Parathyroid adenoma (tissue), 2 donors: Measurements from ENCODE around the gene PLEKHG2.

Source experiments
- H2AFZ ChIP-seq: fragments of 300-600 bp; sonication (generic); one replicate; pipeline ENCODE4 v1.7.0; 2017; ENCODE audit warnings: antibody characterized with exemption, mild to moderate bottlenecking
- H3K27ac ChIP-seq: fragments of 300-600 bp; sonication (generic); one replicate; pipeline ENCODE4 v1.7.0; 2017
- H3K27me3 ChIP-seq: fragments of 300-600 bp; sonication (generic); one replicate; pipeline ENCODE4 v1.7.0; 2017; ENCODE audit warnings: low read length; ENCODE audit not compliant: control insufficient read depth, insufficient read depth
- H3K36me3 ChIP-seq: fragments of 300-600 bp; sonication (generic); one replicate; pipeline ENCODE4 v1.7.0; 2017; ENCODE audit warnings: low read length; ENCODE audit not compliant: control insufficient read depth, insufficient read depth
- H3K4me1 ChIP-seq: fragments of 300-600 bp; sonication (generic); one replicate; pipeline ENCODE4 v1.7.0; 2017; ENCODE audit warnings: control low read depth
- H3K4me2 ChIP-seq: fragments of 300-600 bp; sonication (generic); one replicate; pipeline ENCODE4 v1.7.0; 2017; ENCODE audit warnings: low read length
- H3K4me3 ChIP-seq: fragments of 300-600 bp; sonication (generic); one replicate; pipeline ENCODE4 v1.7.0; 2017; ENCODE audit warnings: low read depth, low read length
- H3K79me2 ChIP-seq: fragments of 300-600 bp; sonication (generic); one replicate; pipeline ENCODE4 v1.7.0; 2017; ENCODE audit warnings: control low read depth
- H3K9ac ChIP-seq: fragments of 300-600 bp; sonication (generic); one replicate; pipeline ENCODE4 v1.7.0; 2017; ENCODE audit warnings: mild to moderate bottlenecking
- H3K9me3 ChIP-seq: fragments of 300-600 bp; sonication (generic); one replicate; pipeline ENCODE4 v1.7.0; 2017; ENCODE audit warnings: low read length; ENCODE audit not compliant: control insufficient read depth
- CTCF ChIP-seq: fragments of 300-600 bp; sonication (generic); IDR thresholded peaks from one replicate; pipeline ENCODE4 v1.7.0; 2017; ENCODE audit warnings: antibody characterized with exemption, mild to moderate bottlenecking
- donor health status: primary hyperparathyroidism.

PLEKHG2 gene

GRCh38 chr19:39412100-39412866, at the start of gene PLEKHG2:
Gene PLEKHG2 (plus strand): TSS chr19:39412669. CDS start chr19:39414087, 1,418 bp downstream.
- Histone ChIP-seq H3K9ac (no peak within 1 kb of the TSS), H3K9me3 (no peaks in the 10 kb centered on the region), H3K4me1 (peaks cover 17% of the 10 kb centered on the region), H3K27ac (peak within 1 kb of the TSS; percentile 100), H3K79me2 (peaks cover 14% of the 10 kb centered on the region), H2AFZ (peak within 1 kb of the TSS; percentile 65), H3K4me3 (peak within 1 kb of the TSS; percentile 86), H3K27me3 (no peaks in the 10 kb centered on the region), H3K4me2 (peak within 1 kb of the TSS; percentile 95), H3K36me3 (no peaks in the 10 kb centered on the region)
- no peak for TF ChIP-seq CTCF

DNA sequence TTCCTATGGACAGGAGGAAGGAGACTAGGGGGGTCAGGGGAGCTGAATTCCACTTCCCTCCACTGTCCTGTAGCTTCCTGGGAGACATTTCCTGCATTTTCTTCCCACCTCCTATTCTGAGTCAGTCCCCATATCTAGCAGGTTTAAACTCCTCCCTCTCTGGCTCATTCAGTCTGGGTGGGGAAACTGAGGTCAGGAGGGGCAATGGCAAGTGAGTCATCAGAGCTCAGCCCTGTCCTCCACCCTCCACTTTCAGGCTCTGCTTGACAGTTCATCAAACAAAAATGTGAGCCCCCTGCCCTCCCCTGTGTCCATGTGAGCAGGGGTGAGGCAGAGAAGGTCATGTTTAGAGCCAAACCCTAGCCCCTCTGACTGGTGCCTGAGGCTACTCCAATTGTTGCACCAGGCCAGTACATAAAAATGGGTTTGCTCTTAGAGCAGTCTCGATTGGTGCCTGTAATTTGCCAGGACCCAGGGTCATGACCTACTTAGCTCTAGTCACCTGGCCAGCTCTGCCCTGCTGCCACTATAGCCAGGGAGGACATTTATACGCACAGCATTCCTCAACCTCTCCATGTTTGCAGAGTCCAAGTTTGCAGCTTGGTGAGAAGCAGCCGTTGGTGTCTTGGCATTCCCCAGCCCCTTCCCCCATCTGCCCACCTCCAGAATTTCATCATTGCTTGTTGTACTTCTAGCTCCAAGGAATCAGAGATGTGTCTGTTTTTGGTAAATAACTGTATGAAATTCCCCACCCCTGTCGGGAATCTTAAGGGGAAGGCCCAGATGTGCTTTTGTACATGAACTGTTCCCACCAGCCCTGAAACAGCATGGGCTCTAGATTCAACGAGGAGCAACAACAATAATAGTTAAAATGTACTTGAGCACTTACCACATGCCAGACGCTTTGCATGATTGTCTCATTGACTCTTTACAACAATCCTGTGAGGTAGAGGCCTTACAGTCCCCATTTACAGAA, 49.5 kb upstream of the PLEKHG2 start:
- Histone ChIP-seq H3K79me2 (peaks cover 3% of the 10 kb centered on the region), H2AFZ (no peak overlapping the region), H3K36me3 (no peaks in the 10 kb centered on the region), H3K27ac (no peak overlapping the region), H3K4me1 (no peaks in the 10 kb centered on the region), H3K9me3 (no peaks in the 10 kb centered on the region), H3K27me3 (no peaks in the 10 kb centered on the region), H3K4me3 (no peak overlapping the region), H3K9ac (no peak overlapping the region), H3K4me2 (no peak overlapping the region)
- no peak for TF ChIP-seq CTCF

DNA sequence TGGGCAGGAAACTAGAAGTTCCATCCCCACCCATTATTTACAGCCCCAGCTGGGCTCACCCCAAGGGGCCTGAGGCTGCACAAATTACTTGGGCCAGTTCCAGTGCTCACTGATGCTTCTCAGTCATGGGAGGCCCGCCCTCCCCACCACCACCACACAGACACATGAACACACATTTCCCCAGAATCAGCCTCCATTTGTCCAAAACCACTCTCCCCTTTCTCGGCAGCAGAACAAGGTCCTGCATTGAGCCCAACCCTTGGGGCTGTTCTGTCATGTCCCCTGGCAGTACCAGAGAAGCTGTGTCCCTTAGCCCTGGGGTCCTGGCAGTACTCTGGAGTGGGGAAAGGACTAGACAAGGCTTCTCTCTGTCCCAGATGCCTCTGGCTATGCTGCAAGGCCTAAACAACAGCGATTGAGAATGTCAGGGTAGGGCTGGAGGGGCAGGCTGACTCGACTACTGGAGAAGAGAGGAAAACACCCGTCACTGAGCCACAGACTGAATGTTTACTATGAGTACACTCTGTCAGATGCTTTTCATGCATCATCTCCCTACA, 48.5 kb upstream of the PLEKHG2 start:
- H3K4me3 ChIP-seq = no peak overlapping the region
- H2AFZ ChIP-seq = no peak overlapping the region
- no peak for TF ChIP-seq CTCF
- H3K9me3 ChIP-seq = no peaks in the 10 kb centered on the region
- no peak overlapping the region for H3K27ac ChIP-seq
- H3K27me3 ChIP-seq = no peaks in the 10 kb centered on the region
- no peak overlapping the region for H3K9ac ChIP-seq
- H3K79me2 ChIP-seq = peaks cover 6% of the 10 kb centered on the region
- no peaks in the 10 kb centered on the region for H3K4me1 ChIP-seq
- H3K36me3 ChIP-seq = no peaks in the 10 kb centered on the region
- H3K4me2 ChIP-seq = no peak overlapping the region

DNA sequence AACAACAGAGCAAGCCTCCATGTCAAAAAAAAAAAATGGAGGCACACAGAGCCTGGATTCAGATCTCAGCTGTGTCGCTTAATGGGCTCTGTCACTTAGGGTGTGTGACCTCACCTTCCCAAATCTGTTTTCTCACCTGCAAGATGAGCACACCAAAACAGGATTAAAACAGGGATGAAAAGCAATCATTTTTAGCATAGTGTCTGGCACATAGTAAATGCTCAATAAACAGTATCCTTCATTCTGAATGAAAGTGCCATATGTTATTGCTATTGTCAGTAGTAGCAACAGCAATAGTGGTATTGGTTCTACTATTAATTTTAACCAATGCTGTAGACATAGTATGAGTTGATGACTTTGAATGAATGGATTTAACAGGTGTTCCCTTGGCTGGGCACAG, 46.9 kb upstream of the PLEKHG2 start:
- no peaks in the 10 kb centered on the region for H3K36me3 ChIP-seq
- H3K79me2 ChIP-seq = peaks cover 6% of the 10 kb centered on the region
- H3K27me3 ChIP-seq = no peaks in the 10 kb centered on the region
- H2AFZ ChIP-seq = no peak overlapping the region
- no peak overlapping the region for H3K27ac ChIP-seq
- H3K4me1 ChIP-seq = no peaks in the 10 kb centered on the region
- TF ChIP-seq CTCF = no peak
- H3K4me3 ChIP-seq = no peak overlapping the region
- H3K4me2 ChIP-seq = no peak overlapping the region
- no peak overlapping the region for H3K9ac ChIP-seq
- H3K9me3 ChIP-seq = no peaks in the 10 kb centered on the region
